MM.1S (cell line): ENCODE results near the gene CYSTM1.

Experiments used
- DNase-seq: peaks from one replicate; pipeline ENCODE4 v3.0.0-alpha.2; 2015
- H2AFZ ChIP-seq: fragments of 300-600 bp; sonication (generic); 2 replicates; pipeline ENCODE4 v1.6.0; 2016; ENCODE audit warnings: antibody characterized with exemption, low read length
- H3F3A ChIP-seq: fragments of 300-600 bp; sonication (generic); 2 replicates; pipeline ENCODE4 v1.6.1; 2016; ENCODE audit warnings: mild to moderate bottlenecking, antibody characterized with exemption, low read length, moderate library complexity, mixed read lengths; ENCODE audit not compliant: insufficient read depth
- H3K27ac ChIP-seq: fragments of 300-600 bp; sonication (generic); 2 replicates; pipeline ENCODE4 v1.5.1; 2016; ENCODE audit warnings: mild to moderate bottlenecking, low read length
- H3K27me3 ChIP-seq: fragments of 300-600 bp; sonication (generic); replicated peaks from 2 replicates; pipeline ENCODE4 v1.6.0; 2016; ENCODE audit warnings: low read length; ENCODE audit not compliant: insufficient read depth
- H3K36me3 ChIP-seq: fragments of 300-600 bp; sonication (generic); replicated peaks from 2 replicates; pipeline ENCODE4 v1.6.1; 2016; ENCODE audit warnings: mild to moderate bottlenecking, low read length, mixed read lengths; ENCODE audit not compliant: insufficient read depth
- H3K4me1 ChIP-seq: fragments of 300-600 bp; sonication (generic); 2 replicates; pipeline ENCODE4 v1.6.1; 2016; ENCODE audit warnings: low read length, mixed read lengths
- H3K4me2 ChIP-seq: fragments of 300-600 bp; sonication (generic); 2 replicates; pipeline ENCODE4 v1.6.0; 2016; ENCODE audit warnings: low read depth, low read length
- H3K4me3 ChIP-seq: fragments of 300-600 bp; sonication (generic); 2 replicates; pipeline ENCODE4 v1.5.1; 2016; ENCODE audit warnings: low read length, mixed read lengths
- H3K79me2 ChIP-seq: fragments of 300-600 bp; sonication (generic); 2 replicates; pipeline ENCODE4 v1.6.1; 2016; ENCODE audit warnings: mixed run types, low read length, mixed read lengths
- H3K9ac ChIP-seq: fragments of 300-600 bp; sonication (generic); 2 replicates; pipeline ENCODE4 v1.6.1; 2016; ENCODE audit warnings: low read length, mixed read lengths
- H3K9me2 ChIP-seq: fragments of 300-600 bp; sonication (generic); replicated peaks from 2 replicates; pipeline ENCODE4 v1.6.1; 2016; ENCODE audit warnings: mild to moderate bottlenecking, low read length, mixed read lengths; ENCODE audit not compliant: insufficient read depth
- H3K9me3 ChIP-seq: fragments of 300-600 bp; sonication (generic); replicated peaks from 2 replicates; pipeline ENCODE4 v1.6.1; 2016; ENCODE audit warnings: mild to moderate bottlenecking, low read length, mixed read lengths; ENCODE audit not compliant: insufficient read depth
- H4K20me1 ChIP-seq: fragments of 300-600 bp; sonication (generic); 2 replicates; pipeline ENCODE4 v1.6.1; 2016; ENCODE audit warnings: mild to moderate bottlenecking, low read length, moderate library complexity, mixed read lengths; ENCODE audit not compliant: insufficient read depth
- EZH2 ChIP-seq: fragments of 300-600 bp; sonication (generic); optimal IDR thresholded peaks from 2 replicates; pipeline ENCODE3; 2017; ENCODE audit warnings: low read depth, mild to moderate bottlenecking, antibody characterized with exemption, low read length, mixed read lengths
- EZH2phosphoT487 ChIP-seq: fragments of 300-600 bp; sonication (generic); IDR thresholded peaks from 2 replicates; pipeline ENCODE4 v1.6.1; 2018; ENCODE audit warnings: antibody characterized with exemption, low read length
- TF ChIP-seq, protein P1 (sequence below): fragments of 300-600 bp; sonication (generic); IDR thresholded peaks from 2 replicates; pipeline ENCODE4 v1.5.1; 2016; ENCODE audit warnings: antibody characterized with exemption, low read length, mixed read lengths

Gene CYSTM1

DNA sequence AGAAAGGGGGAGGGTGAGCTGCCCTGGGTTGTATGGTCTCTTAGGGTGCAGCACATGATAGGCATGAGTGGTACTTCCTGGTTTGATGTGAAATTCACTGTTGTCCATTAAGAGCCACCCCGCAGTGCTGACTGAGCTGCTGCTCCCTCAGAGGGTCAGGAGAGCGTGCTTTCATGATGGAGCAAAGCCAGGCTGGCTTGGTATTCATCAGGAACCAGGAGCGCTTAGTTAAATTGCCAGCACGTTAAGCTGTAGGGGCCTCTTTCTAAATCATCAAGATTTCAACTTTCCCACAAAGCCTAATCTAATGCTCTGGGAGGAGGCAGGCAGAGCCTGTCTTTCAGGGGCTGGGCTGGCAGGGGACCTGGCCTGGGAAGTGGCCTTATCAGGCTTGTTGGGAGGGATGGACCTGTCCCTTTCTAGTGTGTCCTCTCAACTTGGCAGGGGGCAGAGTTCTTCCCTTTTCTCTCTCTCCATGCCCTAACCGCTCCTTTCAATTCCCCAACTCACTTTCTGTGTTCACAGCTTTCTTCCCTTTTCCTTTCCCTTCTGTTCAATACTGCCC, 7.9 kb downstream of the CYSTM1 start:
- no peak for DNase-seq
- Histone ChIP-seq H3K9me2 (no peaks in the 10 kb centered on the region), H3K4me1 (peaks cover 12% of the 10 kb centered on the region), H3K9me3 (no peaks in the 10 kb centered on the region), H3K27me3 (no peaks in the 10 kb centered on the region), H3K27ac (no peak overlapping the region), H4K20me1 (no peaks in the 10 kb centered on the region), H3K4me2 (no peak overlapping the region), H3K36me3 (no peaks in the 10 kb centered on the region), H3K79me2 (no peaks in the 10 kb centered on the region), H2AFZ (no peak overlapping the region), H3F3A (no peaks in the 10 kb centered on the region; the same call in 1 of the 2 replicates), H3K9ac (no peak overlapping the region), H3K4me3 (no peak overlapping the region)
- TF ChIP-seq EZH2 (no peak), EZH2phosphoT487 (no peak)
- TF ChIP-seq, protein P1, sequence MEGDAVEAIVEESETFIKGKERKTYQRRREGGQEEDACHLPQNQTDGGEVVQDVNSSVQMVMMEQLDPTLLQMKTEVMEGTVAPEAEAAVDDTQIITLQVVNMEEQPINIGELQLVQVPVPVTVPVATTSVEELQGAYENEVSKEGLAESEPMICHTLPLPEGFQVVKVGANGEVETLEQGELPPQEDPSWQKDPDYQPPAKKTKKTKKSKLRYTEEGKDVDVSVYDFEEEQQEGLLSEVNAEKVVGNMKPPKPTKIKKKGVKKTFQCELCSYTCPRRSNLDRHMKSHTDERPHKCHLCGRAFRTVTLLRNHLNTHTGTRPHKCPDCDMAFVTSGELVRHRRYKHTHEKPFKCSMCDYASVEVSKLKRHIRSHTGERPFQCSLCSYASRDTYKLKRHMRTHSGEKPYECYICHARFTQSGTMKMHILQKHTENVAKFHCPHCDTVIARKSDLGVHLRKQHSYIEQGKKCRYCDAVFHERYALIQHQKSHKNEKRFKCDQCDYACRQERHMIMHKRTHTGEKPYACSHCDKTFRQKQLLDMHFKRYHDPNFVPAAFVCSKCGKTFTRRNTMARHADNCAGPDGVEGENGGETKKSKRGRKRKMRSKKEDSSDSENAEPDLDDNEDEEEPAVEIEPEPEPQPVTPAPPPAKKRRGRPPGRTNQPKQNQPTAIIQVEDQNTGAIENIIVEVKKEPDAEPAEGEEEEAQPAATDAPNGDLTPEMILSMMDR = no peak

DNA sequence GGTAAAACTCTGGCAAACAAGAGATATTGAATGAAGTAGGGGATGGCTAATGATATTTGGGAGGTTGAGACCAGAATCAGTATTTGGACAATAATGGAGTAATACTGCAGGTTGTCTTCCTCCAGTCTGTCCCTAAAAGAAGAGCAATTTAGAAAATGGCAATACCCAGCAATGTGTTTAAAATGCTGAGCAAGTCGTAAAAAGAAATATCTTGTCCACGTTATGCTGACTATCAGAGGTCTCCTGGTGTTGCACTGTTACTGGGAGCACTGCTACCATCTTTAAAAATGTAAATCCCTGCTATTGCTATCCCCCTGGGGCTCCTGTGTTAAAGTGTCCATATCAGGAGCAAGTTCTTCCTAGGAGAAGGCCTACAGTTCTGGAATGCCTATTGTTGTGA, 10.4 kb downstream of the CYSTM1 start:
- Histone ChIP-seq H4K20me1 (no peaks in the 10 kb centered on the region), H3K9me2 (no peaks in the 10 kb centered on the region), H3K79me2 (no peaks in the 10 kb centered on the region), H3K4me3 (no peak overlapping the region), H3F3A (no peaks in the 10 kb centered on the region; the same call in 1 of the 2 replicates), H3K9me3 (no peaks in the 10 kb centered on the region), H2AFZ (no peak overlapping the region), H3K9ac (no peak overlapping the region), H3K27me3 (no peaks in the 10 kb centered on the region), H3K36me3 (no peaks in the 10 kb centered on the region), H3K4me1 (peaks cover 8% of the 10 kb centered on the region), H3K27ac (no peak overlapping the region), H3K4me2 (no peak overlapping the region)
- no peak for TF ChIP-seq EZH2phosphoT487
- TF ChIP-seq, protein P1 = no peak
- TF ChIP-seq EZH2 = no peak
- DNase-seq = no peak

DNA sequence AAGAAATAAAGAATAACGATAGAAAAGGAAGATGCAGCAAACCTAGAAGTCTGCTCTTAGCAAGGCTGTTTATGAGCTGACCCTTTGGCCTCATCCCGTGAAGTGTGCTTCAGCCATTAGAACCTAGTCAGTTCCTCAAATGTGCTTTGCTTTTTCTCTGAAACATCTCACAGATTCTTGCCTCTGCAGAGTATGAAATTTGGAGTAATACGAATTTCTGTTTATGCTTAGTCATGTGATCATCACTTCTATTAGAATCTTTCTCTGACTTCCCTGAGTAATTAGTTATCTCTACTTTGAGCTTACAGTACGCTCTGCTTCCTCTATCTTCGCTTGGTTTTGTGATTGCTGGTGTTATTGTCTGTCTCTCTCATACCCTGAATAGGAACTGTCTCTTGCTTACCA, 11.3 kb downstream of the CYSTM1 start:
- H3K4me2 ChIP-seq = no peak overlapping the region
- H3K9ac ChIP-seq = no peak overlapping the region
- TF ChIP-seq EZH2phosphoT487 (no peak), EZH2 (no peak)
- TF ChIP-seq, protein P1 = no peak
- no peaks in the 10 kb centered on the region for H3K27me3 ChIP-seq
- H3K9me3 ChIP-seq = no peaks in the 10 kb centered on the region
- no peaks in the 10 kb centered on the region for H4K20me1 ChIP-seq
- peaks cover 1% of the 10 kb centered on the region; the same call in 1 of the 2 replicates for H3K4me1 ChIP-seq
- DNase-seq = no peak
- H3K27ac ChIP-seq = no peak overlapping the region
- H3F3A ChIP-seq = no peaks in the 10 kb centered on the region; the same call in 1 of the 2 replicates
- no peaks in the 10 kb centered on the region for H3K79me2 ChIP-seq
- H3K36me3 ChIP-seq = no peaks in the 10 kb centered on the region
- H3K4me3 ChIP-seq = no peak overlapping the region
- no peaks in the 10 kb centered on the region for H3K9me2 ChIP-seq
- no peak overlapping the region for H2AFZ ChIP-seq
